ENCODE data around the gene FER1L5.

The FER1L5 gene

DNA sequence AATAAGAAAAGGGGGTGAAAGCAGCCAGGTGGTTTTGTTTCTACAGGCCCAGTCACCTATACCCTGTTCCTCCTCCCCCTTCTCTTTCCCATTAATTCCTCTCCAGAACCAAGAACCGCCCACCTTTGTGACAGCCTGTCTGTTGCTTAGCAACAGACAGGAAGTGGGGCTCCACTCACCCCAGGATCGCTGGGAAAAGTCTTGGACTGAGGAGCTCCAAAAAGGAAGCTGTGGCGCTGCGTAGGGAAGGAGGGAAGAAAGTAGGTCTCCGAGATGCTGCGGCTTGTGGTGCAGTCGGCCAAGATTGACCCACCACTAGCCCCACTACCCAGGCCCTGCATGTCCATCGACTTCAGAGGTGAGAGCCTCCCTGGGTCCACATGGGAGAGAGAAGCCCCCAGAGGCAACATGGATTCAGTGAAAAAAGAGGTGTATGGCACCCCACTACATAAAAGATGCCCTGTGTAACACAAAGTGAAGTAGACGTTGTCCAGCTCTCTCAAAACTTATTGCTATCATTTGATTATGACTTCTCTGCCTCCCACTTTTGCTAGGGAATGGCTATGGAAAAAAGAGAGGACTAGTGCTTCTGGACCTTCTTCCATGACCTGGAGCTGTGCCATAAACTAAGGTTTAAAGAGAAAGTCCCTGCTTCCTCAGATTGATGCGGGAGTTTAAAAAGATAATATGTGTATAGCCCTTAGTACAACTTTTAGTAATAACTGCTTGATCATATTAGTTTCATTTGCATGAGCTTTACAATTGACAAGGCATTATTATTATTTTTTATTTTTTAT lies at the start of gene FER1L5:
Gene FER1L5, plus strand, starts transcription at position 201 of the 797 bp plus-strand sequence. Its CDS starts 73 bp downstream, at position 274.
- DNase-seq (ENCODE audit: low spot score in 2 of 2) (no peak), ATAC-seq (replicated peaks; ENCODE audit: extremely low read depth, poor library complexity, severe bottlenecking) (no peak)
- Mint-ChIP-seq H3K4me3 (no peak within 1 kb of the TSS), H3K27me3 (no peaks in the 10 kb centered on the region), H3K9me3 (no peaks in the 10 kb centered on the region), H3K27ac (ENCODE audit: low read depth) (no peak within 1 kb of the TSS), H3K4me1 (no peaks in the 10 kb centered on the region), H3K36me3 (ENCODE audit: insufficient read depth) (peaks cover 2% of the 10 kb centered on the region)

DNA sequence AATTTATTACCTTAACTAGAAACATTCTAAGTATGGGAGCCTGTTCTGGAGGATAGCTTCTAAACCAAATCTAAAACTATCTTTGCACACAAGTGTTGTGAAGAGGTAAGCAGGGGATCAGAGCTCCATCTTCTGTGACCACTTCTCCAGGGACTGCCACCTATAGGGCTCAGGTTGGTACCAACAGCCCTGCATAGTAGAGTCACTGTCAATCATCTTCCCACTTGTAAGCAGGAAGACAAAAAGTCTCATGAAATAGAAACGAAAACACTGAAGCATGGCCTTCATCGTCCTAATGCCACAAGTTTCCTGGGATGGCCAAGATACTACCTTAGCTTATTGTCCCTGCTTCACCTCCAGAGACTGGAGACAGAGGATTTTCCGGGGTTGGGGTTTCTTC lies 48.3 kb upstream of the FER1L5 start:
- Mint-ChIP-seq H3K4me3 (peak overlapping the region; percentile 51), H3K27me3 (no peaks in the 10 kb centered on the region), H3K27ac (ENCODE audit: low read depth) (peak overlapping the region; percentile 87), H3K36me3 (ENCODE audit: insufficient read depth) (peaks cover 32% of the 10 kb centered on the region), H3K4me1 (peaks cover 54% of the 10 kb centered on the region), H3K9me3 (no peaks in the 10 kb centered on the region)
- no peak for DNase-seq (ENCODE audit: low spot score in 2 of 2)
- ATAC-seq (replicated peaks; ENCODE audit: extremely low read depth, poor library complexity, severe bottlenecking), result peak; percentile 48

DNA sequence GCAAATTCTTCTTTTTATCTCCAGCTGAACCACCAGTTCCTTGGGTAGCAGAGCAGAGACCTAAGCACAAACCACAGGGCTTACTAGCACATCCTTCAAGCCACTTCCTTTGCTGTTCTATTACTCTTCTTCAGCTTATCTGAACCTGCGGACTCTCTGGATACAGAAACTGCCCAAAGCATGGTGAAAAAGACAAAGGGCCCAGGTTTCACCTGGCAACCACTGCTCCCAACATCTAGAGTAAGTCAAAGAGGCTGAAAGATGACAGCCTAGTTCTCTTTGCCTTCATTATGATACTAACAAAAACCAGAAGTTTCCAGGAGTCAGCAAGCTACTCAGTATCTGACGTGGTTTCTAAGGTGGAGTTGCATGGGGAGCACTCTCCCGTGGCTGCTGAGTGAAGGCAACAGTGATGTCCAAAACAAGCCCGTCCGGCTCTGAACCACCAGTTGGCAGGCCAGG lies 47.8 kb upstream of the FER1L5 start:
- Mint-ChIP-seq H3K27ac (ENCODE audit: low read depth) (peak overlapping the region; percentile 87), H3K27me3 (no peaks in the 10 kb centered on the region), H3K4me1 (peaks cover 50% of the 10 kb centered on the region), H3K36me3 (ENCODE audit: insufficient read depth) (peaks cover 35% of the 10 kb centered on the region), H3K4me3 (peak overlapping the region; percentile 51), H3K9me3 (no peaks in the 10 kb centered on the region)
- peak; percentile 95 for ATAC-seq (replicated peaks; ENCODE audit: extremely low read depth, poor library complexity, severe bottlenecking)
- DNase-seq (ENCODE audit: low spot score in 2 of 2), result no peak

DNA sequence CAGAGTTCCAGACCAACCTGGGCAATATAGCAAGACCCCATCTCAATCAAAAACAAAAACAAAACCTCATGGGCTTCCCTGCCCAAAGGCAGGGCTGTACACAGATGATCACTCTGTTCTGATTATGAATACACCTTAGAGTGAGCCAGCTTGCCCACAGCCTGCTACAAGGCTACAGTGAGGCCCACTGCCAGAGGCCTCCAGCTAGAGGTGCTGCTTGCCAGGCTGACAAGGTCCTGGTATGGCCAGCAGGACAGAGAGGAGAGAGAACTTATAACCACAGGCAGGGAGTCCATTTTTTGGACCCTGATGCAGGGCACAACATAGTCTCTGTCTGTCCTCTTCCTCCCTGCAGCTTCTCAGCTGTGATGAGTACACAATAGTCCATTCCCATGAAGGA lies 46.0 kb upstream of the FER1L5 start:
- no peaks in the 10 kb centered on the region for H3K27me3 Mint-ChIP-seq
- H3K36me3 Mint-ChIP-seq (ENCODE audit: insufficient read depth), result peaks cover 47% of the 10 kb centered on the region
- no peak for ATAC-seq (replicated peaks; ENCODE audit: extremely low read depth, poor library complexity, severe bottlenecking)
- H3K27ac Mint-ChIP-seq (ENCODE audit: low read depth), result peak overlapping the region; percentile 38
- no peaks in the 10 kb centered on the region for H3K9me3 Mint-ChIP-seq
- no peak for DNase-seq (ENCODE audit: low spot score in 2 of 2)
- H3K4me1 Mint-ChIP-seq, result peaks cover 43% of the 10 kb centered on the region
- H3K4me3 Mint-ChIP-seq, result no peak overlapping the region

DNA sequence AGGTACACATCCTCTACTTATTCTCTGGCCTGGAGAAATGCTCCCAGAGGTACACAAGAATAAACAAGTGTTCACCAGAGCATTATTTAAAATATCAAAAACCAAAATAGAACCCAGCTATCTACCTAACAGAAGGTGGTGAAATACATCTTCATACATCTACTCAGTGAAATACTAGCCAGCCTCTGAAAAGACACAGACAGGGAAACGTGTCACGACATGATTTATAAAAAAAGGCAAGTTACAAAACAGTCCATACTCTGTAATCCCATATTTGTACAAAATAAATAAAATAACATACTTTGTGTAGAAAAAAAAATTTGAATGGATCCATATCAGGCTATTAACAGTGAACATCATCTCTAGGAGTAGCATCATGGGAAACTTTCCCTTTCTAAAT lies 42.6 kb upstream of the FER1L5 start:
- peaks cover 18% of the 10 kb centered on the region for H3K4me1 Mint-ChIP-seq
- H3K36me3 Mint-ChIP-seq (ENCODE audit: insufficient read depth), result peaks cover 62% of the 10 kb centered on the region
- ATAC-seq (replicated peaks; ENCODE audit: extremely low read depth, poor library complexity, severe bottlenecking) (no peak), DNase-seq (ENCODE audit: low spot score in 2 of 2) (no peak)
- H3K27me3 Mint-ChIP-seq, result no peaks in the 10 kb centered on the region
- H3K9me3 Mint-ChIP-seq, result no peaks in the 10 kb centered on the region
- no peak overlapping the region for H3K27ac Mint-ChIP-seq (ENCODE audit: low read depth)
- H3K4me3 Mint-ChIP-seq, result no peak overlapping the region

DNA sequence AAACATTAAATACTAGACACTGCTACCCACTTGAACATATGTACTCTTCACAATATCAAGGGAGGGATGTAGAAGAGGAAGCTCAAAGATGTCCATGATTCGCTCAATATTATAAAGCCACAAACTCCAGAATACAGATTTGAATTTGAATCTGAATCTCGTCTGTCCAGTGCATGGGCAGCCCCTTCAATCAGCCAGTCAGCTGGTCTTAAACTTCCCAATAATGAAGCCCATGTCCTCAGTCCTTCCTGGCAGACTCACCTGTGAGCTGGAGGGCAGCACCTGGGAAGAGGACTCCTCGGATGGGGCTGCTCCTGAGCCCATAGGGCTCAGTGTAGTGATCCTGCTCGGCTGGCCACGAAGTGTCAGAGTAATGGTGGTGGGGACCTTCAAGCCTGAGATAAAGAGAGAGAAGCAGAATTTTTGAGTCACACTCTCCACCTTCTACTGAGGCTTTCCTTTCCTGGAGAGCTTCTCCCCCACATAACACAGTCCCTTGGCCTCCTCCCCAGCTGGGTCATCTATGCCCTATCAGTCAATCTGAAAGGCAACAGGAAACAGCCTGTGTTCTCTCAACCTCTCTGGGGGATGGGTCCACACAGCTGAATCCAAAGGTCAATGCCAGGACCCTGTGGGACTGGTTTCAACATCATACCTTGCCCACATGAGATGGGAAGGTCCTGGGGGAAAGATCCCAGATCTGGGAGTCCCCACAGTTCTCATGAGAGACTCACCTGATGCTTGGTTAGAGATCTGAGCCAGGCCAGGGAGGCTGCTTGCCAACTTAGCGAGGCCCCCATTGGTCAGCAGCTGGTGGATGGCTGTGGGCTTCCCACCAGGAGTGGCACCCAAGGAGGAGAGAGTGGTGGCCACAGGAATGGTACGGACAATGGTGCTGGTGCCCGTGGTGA lies 40.9 kb upstream of the FER1L5 start:
- Mint-ChIP-seq H3K27ac (ENCODE audit: low read depth) (peak overlapping the region; percentile 53), H3K4me3 (no peak overlapping the region)

DNA sequence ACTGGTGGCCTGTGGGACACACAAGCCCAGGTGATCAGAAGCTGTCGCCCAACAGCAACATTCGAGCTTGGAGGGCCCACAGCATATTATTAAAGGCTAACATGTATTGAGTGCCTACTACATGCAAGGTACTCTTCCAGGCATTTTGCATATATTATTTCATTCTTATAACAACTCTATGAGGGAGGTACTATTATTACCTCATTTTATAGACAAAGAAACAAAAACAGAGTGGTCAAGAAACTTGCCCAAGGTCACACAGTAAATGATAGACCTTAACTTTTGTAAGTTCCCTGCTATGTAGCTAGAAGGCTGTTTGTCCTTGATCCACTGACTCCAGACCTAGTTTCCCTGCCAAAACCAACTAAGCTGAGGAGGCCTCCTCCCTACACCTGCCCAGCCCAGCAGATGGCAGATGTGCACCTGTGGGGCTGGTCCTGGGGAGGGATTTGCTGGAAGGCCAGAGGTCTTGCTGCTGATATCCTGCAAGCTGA lies 40.2 kb upstream of the FER1L5 start:
- Mint-ChIP-seq H3K27me3 (no peaks in the 10 kb centered on the region), H3K4me1 (peaks cover 16% of the 10 kb centered on the region), H3K4me3 (no peak overlapping the region), H3K27ac (ENCODE audit: low read depth) (peak overlapping the region; percentile 53), H3K36me3 (ENCODE audit: insufficient read depth) (peaks cover 71% of the 10 kb centered on the region), H3K9me3 (no peaks in the 10 kb centered on the region)
- ATAC-seq (replicated peaks; ENCODE audit: extremely low read depth, poor library complexity, severe bottlenecking) (no peak), DNase-seq (ENCODE audit: low spot score in 2 of 2) (no peak)

More for the DNA sequence above, 40.9 kb upstream of the FER1L5 start:
- Mint-ChIP-seq H3K9me3 (no peaks in the 10 kb centered on the region), H3K27me3 (no peaks in the 10 kb centered on the region), H3K36me3 (ENCODE audit: insufficient read depth) (peaks cover 72% of the 10 kb centered on the region), H3K4me1 (peaks cover 11% of the 10 kb centered on the region)
- ATAC-seq (replicated peaks; ENCODE audit: extremely low read depth, poor library complexity, severe bottlenecking) (no peak), DNase-seq (ENCODE audit: low spot score in 2 of 2) (no peak)

DNA sequence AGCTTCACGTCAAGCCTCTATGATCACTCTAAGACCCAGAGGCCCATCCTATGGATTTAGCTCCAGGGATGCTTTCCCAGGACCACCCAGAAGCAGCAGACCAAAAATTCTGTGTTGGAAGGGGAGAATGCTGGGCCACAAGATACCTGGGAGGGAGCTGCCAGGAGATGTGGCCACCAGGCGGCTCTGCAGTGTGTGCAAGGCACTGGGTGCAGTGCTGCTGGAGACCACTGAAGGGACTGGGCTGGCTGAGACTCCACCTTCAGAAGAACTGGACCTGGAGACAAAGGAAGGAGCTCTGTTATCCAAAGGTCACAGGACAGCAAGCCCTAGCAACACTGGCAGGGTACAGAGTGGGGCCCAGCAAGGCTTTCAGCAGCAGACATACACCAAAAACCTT lies 38.5 kb upstream of the FER1L5 start:
- H3K4me3 Mint-ChIP-seq, result no peak overlapping the region
- H3K4me1 Mint-ChIP-seq, result peaks cover 28% of the 10 kb centered on the region
- H3K9me3 Mint-ChIP-seq, result no peaks in the 10 kb centered on the region
- H3K36me3 Mint-ChIP-seq (ENCODE audit: insufficient read depth), result peaks cover 75% of the 10 kb centered on the region
- ATAC-seq (replicated peaks; ENCODE audit: extremely low read depth, poor library complexity, severe bottlenecking) (no peak), DNase-seq (ENCODE audit: low spot score in 2 of 2) (no peak)
- H3K27ac Mint-ChIP-seq (ENCODE audit: low read depth), result no peak overlapping the region
- no peaks in the 10 kb centered on the region for H3K27me3 Mint-ChIP-seq

DNA sequence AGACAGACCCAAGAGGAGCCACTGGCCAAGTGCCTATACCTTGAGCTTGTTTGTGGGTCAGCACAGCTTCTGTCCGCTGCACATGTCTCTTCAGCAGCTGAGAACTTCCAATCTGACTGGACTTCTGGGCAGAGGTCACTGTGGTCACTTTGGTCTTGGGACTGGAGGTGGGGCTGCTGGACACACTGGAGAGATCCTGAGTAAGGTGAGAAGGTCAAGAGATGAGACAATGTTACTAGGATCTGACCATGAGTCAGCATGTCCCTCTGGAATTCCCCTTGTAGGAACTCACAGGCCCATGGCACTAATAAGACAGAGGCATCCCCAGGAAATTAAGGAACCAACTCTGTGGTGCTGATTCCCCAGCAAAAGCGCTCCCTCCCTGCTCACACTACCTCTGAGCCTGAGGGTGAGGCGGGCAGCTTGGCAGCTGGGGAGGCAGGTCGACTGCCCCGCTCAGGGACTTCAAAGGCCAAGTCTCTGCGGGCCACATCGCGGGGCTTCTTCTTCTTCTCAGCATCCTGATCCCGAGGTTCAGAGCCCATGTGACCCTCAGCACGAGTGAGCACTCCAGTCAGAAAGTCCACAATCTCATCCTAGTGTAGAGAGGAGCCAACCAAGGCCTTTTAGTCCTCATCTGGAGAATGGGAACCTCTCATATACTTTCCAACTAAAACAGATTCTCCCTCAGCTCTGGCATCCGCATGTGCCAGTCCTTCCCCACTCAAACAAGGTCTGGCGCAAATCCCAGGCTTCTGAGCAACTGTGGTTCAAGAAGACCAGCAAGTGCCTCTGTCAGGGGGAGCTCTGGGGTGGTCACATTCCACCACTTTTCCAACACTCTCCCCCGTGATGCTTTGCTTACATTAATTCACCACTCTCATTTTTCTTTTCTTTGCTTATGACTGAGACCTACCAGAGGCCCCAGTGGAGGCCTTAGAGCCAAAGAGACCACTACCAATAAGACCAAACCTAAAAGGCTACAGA lies 33.8 kb upstream of the FER1L5 start:
- Mint-ChIP-seq H3K36me3 (ENCODE audit: insufficient read depth) (peaks cover 77% of the 10 kb centered on the region), H3K4me1 (peaks cover 25% of the 10 kb centered on the region), H3K9me3 (no peaks in the 10 kb centered on the region), H3K27ac (ENCODE audit: low read depth) (no peak overlapping the region), H3K27me3 (no peaks in the 10 kb centered on the region), H3K4me3 (no peak overlapping the region)
- ATAC-seq (replicated peaks; ENCODE audit: extremely low read depth, poor library complexity, severe bottlenecking) (no peak), DNase-seq (ENCODE audit: low spot score in 2 of 2) (no peak)

DNA sequence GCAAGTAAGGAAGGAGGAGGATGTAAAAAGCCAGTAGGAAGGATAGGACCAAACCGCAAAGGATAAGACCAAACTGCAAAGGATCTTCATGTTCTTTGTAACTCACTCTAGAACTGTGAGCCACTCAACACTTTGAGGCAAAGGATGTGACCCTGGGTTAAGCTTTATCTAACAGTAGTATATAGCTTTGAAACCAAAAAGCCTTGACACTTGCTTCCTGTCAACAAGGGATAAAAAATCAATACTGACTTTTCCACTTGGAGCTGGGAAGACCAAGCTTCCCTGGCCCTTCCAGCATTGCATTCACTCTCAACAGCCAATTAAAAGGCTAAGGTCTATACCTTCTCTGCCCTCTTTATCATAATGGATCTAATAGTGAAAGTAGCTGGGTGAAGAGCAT lies 26.4 kb upstream of the FER1L5 start:
- ATAC-seq (replicated peaks; ENCODE audit: extremely low read depth, poor library complexity, severe bottlenecking) (no peak), DNase-seq (ENCODE audit: low spot score in 2 of 2) (no peak)
- H3K36me3 Mint-ChIP-seq (ENCODE audit: insufficient read depth), result peaks cover 51% of the 10 kb centered on the region
- H3K27ac Mint-ChIP-seq (ENCODE audit: low read depth), result peak overlapping the region; percentile 93
- H3K4me1 Mint-ChIP-seq, result peaks cover 38% of the 10 kb centered on the region
- no peaks in the 10 kb centered on the region for H3K9me3 Mint-ChIP-seq
- no peaks in the 10 kb centered on the region for H3K27me3 Mint-ChIP-seq
- H3K4me3 Mint-ChIP-seq, result no peak overlapping the region

DNA sequence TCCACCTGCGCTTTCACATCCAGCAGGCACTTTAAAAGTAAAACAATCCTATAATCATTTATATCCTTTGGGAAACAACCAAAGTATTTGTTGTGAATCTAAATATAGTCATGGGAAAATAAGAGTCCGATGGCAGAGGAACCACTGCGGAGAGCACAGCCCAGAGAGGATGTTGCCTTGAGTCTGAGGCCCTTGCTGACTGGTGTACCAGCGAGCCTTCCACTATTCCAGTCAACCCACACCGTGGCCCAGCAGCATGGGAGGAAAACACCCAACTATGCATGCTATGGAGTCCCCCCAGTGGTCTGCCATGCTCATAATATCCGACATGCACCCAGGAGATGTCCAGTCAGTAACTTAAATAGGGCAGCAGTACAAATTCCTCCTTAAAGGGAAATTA lies 26.0 kb upstream of the FER1L5 start:
- H3K27me3 Mint-ChIP-seq, result no peaks in the 10 kb centered on the region
- DNase-seq (ENCODE audit: low spot score in 2 of 2), result no peak
- H3K9me3 Mint-ChIP-seq, result no peaks in the 10 kb centered on the region
- H3K4me3 Mint-ChIP-seq, result no peak overlapping the region
- peak overlapping the region; percentile 93 for H3K27ac Mint-ChIP-seq (ENCODE audit: low read depth)
- peaks cover 38% of the 10 kb centered on the region for H3K4me1 Mint-ChIP-seq
- H3K36me3 Mint-ChIP-seq (ENCODE audit: insufficient read depth), result peaks cover 47% of the 10 kb centered on the region
- ATAC-seq (replicated peaks; ENCODE audit: extremely low read depth, poor library complexity, severe bottlenecking), result no peak

DNA sequence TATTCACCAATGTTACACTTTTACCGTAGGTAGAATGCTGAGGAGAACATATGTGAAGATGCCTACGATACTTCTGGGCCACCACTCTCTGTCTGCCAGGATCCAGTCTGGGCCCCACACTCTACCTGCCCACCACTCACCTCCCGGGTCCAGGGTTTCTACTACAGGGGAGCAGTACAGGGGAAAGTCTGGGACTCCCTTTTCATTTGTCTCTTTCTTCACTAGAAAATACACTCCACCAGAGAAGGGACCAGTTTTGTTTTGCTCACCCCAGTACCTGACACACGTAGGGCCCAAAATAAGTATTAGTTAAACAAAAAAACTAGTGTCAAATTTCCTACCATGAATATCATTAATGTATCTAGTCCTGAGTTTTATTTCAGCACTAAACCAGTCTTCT lies 25.6 kb upstream of the FER1L5 start:
- no peak for ATAC-seq (replicated peaks; ENCODE audit: extremely low read depth, poor library complexity, severe bottlenecking)
- Mint-ChIP-seq H3K4me3 (peak overlapping the region; percentile 46), H3K9me3 (no peaks in the 10 kb centered on the region), H3K27ac (ENCODE audit: low read depth) (peak overlapping the region; percentile 93), H3K27me3 (no peaks in the 10 kb centered on the region), H3K36me3 (ENCODE audit: insufficient read depth) (peaks cover 44% of the 10 kb centered on the region), H3K4me1 (peaks cover 38% of the 10 kb centered on the region)
- DNase-seq (ENCODE audit: low spot score in 2 of 2), result no peak
